NCI-H1694 (cell line): ENCODE data around the gene MARF1.
"Not testable (repeated sequence)": the region's sequence is repeated elsewhere in the genome, so short reads cannot be mapped to it uniquely, and the experiment has no call there.

ENCODE experiments used
- DNase-seq: peaks from one replicate; lab custom pipeline; 2025; lab: John Stamatoyannopoulos, UW

Gene MARF1

GRCh38 chr16:15650698-15651171, 7.8 kb upstream of the MARF1 start:
- no peak for DNase-seq

- peak; percentile 14 for DNase-seq
These were observed 7.2 kb upstream of the MARF1 start, which contains the start of gene NDE1 for GRCh38 chr16:15650019-15650697. NDE1 (plus strand) TSS chr16:15650245; CDS start chr16:15664779, 14,534 bp downstream.

GRCh38 chr16:15649727-15650018, 6.7 kb upstream of the MARF1 start:
- DNase-seq = no peak

GRCh38 chr16:15649311-15649710, 6.4 kb upstream of the MARF1 start:
- DNase-seq = not testable (repeated sequence)

GRCh38 chr16:15648135-15648730, 5.3 kb upstream of the MARF1 start:
- no peak for DNase-seq

- DNase-seq = no peak
These were observed 4.5 kb upstream of the MARF1 start for GRCh38 chr16:15647294-15648014.

GRCh38 chr16:15646557-15647293, 3.8 kb upstream of the MARF1 start:
- DNase-seq = not testable (repeated sequence)

GRCh38 chr16:15644962-15645465, 2.1 kb upstream of the MARF1 start:
- DNase-seq = not testable (repeated sequence)

- DNase-seq = peak; percentile 26
These were observed 1.5 kb upstream of the MARF1 start for GRCh38 chr16:15644267-15644961.

- no peak for DNase-seq
These were observed 944 bp upstream of the MARF1 start for GRCh38 chr16:15643946-15644250.

- DNase-seq = no peak
These were observed 352 bp downstream of the MARF1 start for GRCh38 chr16:15642557-15643047.

GRCh38 chr16:15641753-15642556, 999 bp downstream of the MARF1 start:
- no peak for DNase-seq

- no peak for DNase-seq
These were observed 2.0 kb downstream of the MARF1 start for GRCh38 chr16:15640966-15641365.

GRCh38 chr16:15639061-15639568, 3.8 kb downstream of the MARF1 start:
- no peak for DNase-seq

GRCh38 chr16:15636392-15636873, 6.5 kb downstream of the MARF1 start:
- no peak for DNase-seq

GRCh38 chr16:15635926-15636325, 7.0 kb downstream of the MARF1 start:
- no peak for DNase-seq

GRCh38 chr16:15631730-15632409, 11.1 kb downstream of the MARF1 start:
- DNase-seq = no peak

- no peak for DNase-seq
These were observed 21.1 kb downstream of the MARF1 start for GRCh38 chr16:15621889-15622288.

- no peak for DNase-seq
These were observed 21.5 kb downstream of the MARF1 start for GRCh38 chr16:15621456-15621855.
